Ovary (tissue), 9 donors: Measurements from ENCODE around the gene LRRC18. TPM values are rescaled to one million over a fixed set of nuclear protein-coding genes. Genes with fewer than 3 reads are reported as not detected.

ENCODE experiments used
- DNase-seq, 5 donors: peaks; one replicate each; pipeline ENCODE4 v3.0.0-alpha.2; 2019 to 2020
- H3K27ac ChIP-seq, 2 donors: fragments of 200-600 bp; one replicate each; pipeline versions ENCODE4 v1.5.1 to v1.8.0; 2019 to 2022
- H3K27me3 ChIP-seq: fragments of 200-600 bp; one replicate; pipeline ENCODE4 v1.8.0; 2022
- H3K36me3 ChIP-seq: fragments of 200-600 bp; sonication (generic); one replicate; pipeline ENCODE4 v1.5.1; 2019
- H3K4me1 ChIP-seq: one replicate; pipeline ENCODE4 v1.8.1; 2013; ENCODE audit warnings: mild to moderate bottlenecking, moderate library complexity; ENCODE audit not compliant: insufficient read depth
- H3K4me3 ChIP-seq: fragments of 200-600 bp; sonication (generic); one replicate; pipeline ENCODE4 v1.5.1; 2017
- H3K9me3 ChIP-seq, 2 donors: fragments of 200-600 bp in 1 of 2; sonication (generic) in 1 of 2; one replicate each; pipeline versions ENCODE4 v1.5.1 to v1.8.1; 2013 to 2019; ENCODE audit warnings: mild to moderate bottlenecking in 1 of 2, moderate library complexity in 1 of 2
- EP300 ChIP-seq: sonication (generic); formaldehyde crosslinking; IDR thresholded peaks from one replicate; pipeline ENCODE4 v1.6.1; 2017; ENCODE audit warnings: antibody characterized with exemption
- POLR2A ChIP-seq: fragments of 450-650 bp; IDR thresholded peaks from one replicate; pipeline ENCODE4 v1.6.1; 2017; ENCODE audit warnings: antibody characterized with exemption, mild to moderate bottlenecking, moderate library complexity
- WGBS, 3 donors: extraction: QIAGEN DNeasy Blood & Tissue Kit in 1 of 3; methylation state at CpG; one replicate each; pipeline versions ENCODE4 v1.1.5 to v1.1.7; 2013 to 2017; 5-methylcytosine and 5-hydroxymethylcytosine counted together
- intact Hi-C, 4 donors: fragments of 100-400 bp; cut with DNase I; formaldehyde crosslinking; loops; one replicate each; pipeline versions ENCODE4 v1.11.0 to v1.15.1; 2022 to 2023
- polyA plus RNA-seq, 2 donors: library from polyadenylated mRNA; stranded (reverse); fragments of 200-250 nt in 1 of 2; fragments of 350-450 nt in 1 of 2; fragmentation: Illumina TruSeq in 1 of 2; extraction: RNeasy Lipid Tissue Mini Kit (QIAGEN cat#74804) in 1 of 2; gene quantifications; one replicate each; pipeline ENCODE4 v1.2.3, GENCODE V29; 2013 to 2014
- total RNA-seq, 7 donors: library from RNA; depleted of rRNA in 2 of 7; stranded (reverse); fragments of >200 nt in 2 of 7; fragmentation: NEBNext Ultra II Directional in 3 of 7; extraction: Animal tissue kit (Norgen Biotek cat#: 25700) in 3 of 7; gene quantifications; one replicate each; pipeline versions ENCODE4 v1.1.0 to v1.2.4, GENCODE V29; 2016 to 2023
- TF ChIP-seq, protein P1 (sequence below), 3 donors: fragments of 450-650 bp in 2 of 3; fragments of 200-600 bp in 1 of 3; IDR thresholded peaks; one replicate each; pipeline versions ENCODE4 v1.5.1 to v1.8.0; 2016 to 2022; ENCODE audit warnings: antibody characterized with exemption in 3 of 3, mild to moderate bottlenecking in 1 of 3
- donor health status: DM: no; HTN: no; CAD: no; lungs with moderate emphysema.
- donor health status: DM: no; HTN: no; CAD: no.
- donor health status: Bipolar disorder and iron deficiency.
- donor health status: DM: yes; HTN: yes; CAD: no.
- donor health status: DM: no; HTN: no; CAD: no.
- donor health status: DM: yes; HTN: yes; CAD: no.

The LRRC18 gene
- total and polyA plus RNA-seq, 9 donors = 0.15 to 1.4 (median 0.22) TPM; not detected in 4

DNA sequence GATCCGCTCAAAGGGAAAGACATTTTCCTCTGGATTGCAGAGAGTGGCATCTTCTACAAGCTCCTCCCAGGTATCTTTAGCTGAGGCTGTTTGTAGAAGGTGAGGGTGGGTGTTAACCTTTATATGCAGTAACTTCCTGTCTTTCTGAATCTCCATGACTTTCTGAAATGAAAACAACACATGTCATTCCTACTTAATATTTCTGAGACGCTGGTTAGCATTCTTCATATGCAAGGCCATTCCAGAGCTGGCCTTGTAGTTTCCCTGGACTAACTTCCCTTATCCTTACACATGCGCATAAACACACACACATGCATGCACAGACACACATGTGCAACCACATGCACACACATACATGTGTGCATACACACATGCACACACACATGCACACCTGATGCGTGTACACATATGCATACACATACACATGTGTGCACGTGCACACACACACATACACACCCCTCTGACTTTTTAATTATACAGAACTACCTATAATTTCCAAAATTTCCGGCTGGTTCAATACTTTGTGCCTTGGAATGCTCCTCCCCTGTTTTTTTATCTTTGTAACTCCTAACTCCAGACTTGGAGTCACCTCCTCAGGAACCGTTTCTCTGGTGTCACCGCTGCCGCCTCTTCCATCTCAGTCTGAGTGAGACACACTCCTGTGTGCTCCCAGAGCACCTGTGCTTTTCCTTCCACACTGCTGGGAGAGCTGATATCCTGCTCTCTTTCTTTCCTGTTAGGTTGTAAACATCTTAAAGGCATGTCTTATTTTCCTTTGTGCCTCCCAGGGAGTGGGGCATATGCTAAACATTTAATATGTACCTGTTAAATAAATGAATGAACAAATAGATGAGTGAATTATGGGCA, 55.2 kb downstream of the LRRC18 start:
- no peak for DNase-seq
- H3K4me1 ChIP-seq = no peaks in the 10 kb centered on the region
- H3K36me3 ChIP-seq = no peaks in the 10 kb centered on the region
- no peak overlapping the region for H3K27ac ChIP-seq
- intact Hi-C loops = no loop called here
- H3K9me3 ChIP-seq = no peaks in the 10 kb centered on the region
- no peak for TF ChIP-seq EP300
- TF ChIP-seq, protein P1, sequence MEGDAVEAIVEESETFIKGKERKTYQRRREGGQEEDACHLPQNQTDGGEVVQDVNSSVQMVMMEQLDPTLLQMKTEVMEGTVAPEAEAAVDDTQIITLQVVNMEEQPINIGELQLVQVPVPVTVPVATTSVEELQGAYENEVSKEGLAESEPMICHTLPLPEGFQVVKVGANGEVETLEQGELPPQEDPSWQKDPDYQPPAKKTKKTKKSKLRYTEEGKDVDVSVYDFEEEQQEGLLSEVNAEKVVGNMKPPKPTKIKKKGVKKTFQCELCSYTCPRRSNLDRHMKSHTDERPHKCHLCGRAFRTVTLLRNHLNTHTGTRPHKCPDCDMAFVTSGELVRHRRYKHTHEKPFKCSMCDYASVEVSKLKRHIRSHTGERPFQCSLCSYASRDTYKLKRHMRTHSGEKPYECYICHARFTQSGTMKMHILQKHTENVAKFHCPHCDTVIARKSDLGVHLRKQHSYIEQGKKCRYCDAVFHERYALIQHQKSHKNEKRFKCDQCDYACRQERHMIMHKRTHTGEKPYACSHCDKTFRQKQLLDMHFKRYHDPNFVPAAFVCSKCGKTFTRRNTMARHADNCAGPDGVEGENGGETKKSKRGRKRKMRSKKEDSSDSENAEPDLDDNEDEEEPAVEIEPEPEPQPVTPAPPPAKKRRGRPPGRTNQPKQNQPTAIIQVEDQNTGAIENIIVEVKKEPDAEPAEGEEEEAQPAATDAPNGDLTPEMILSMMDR (IDR thresholded peaks at IDR 0.05) = no peak
- no peak for TF ChIP-seq POLR2A
- 62 to 74% (median 63%) methylated on average over 9 of the region's 9 CpGs for WGBS, 3 donors
- H3K27me3 ChIP-seq = no peaks in the 10 kb centered on the region
- no peak overlapping the region for H3K4me3 ChIP-seq

- no peak for TF ChIP-seq EP300
- TF ChIP-seq, protein P1 (IDR thresholded peaks at IDR 0.05) = no peak
- TF ChIP-seq POLR2A = no peak
- no peak for DNase-seq
- no peaks in the 10 kb centered on the region for H3K27me3 ChIP-seq
- no peaks in the 10 kb centered on the region for H3K4me1 ChIP-seq
- H3K27ac ChIP-seq = no peak overlapping the region
- intact Hi-C loops = no loop called here
- no peaks in the 10 kb centered on the region for H3K9me3 ChIP-seq
- 37 to 47% (median 39%) methylated on average over 4 of the region's 4 CpGs for WGBS, 3 donors
- no peak overlapping the region for H3K4me3 ChIP-seq
- H3K36me3 ChIP-seq = no peaks in the 10 kb centered on the region
Measured at GRCh38 chr10:48883701-48884100, 55.9 kb downstream of the LRRC18 start.

GRCh38 chr10:48882881-48883280, 56.8 kb downstream of the LRRC18 start:
- 87 to 96% (median 92%) methylated on average over 2 of the region's 2 CpGs for WGBS, 3 donors
- no peaks in the 10 kb centered on the region for H3K4me1 ChIP-seq
- no peaks in the 10 kb centered on the region for H3K36me3 ChIP-seq
- H3K27ac ChIP-seq = no peak overlapping the region
- no peaks in the 10 kb centered on the region for H3K9me3 ChIP-seq
- intact Hi-C loops = no loop called here
- TF ChIP-seq POLR2A (no peak), EP300 (no peak)
- TF ChIP-seq, protein P1 (IDR thresholded peaks at IDR 0.05) = no peak
- no peak overlapping the region for H3K4me3 ChIP-seq
- no peaks in the 10 kb centered on the region for H3K27me3 ChIP-seq
- DNase-seq = no peak

- Histone ChIP-seq H3K27me3 (no peaks in the 10 kb centered on the region), H3K9me3 (no peaks in the 10 kb centered on the region), H3K4me1 (no peaks in the 10 kb centered on the region), H3K36me3 (no peaks in the 10 kb centered on the region), H3K27ac (no peak overlapping the region), H3K4me3 (no peak overlapping the region)
- intact Hi-C loops = no loop called here
- TF ChIP-seq EP300 (no peak), POLR2A (no peak)
- DNase-seq = no peak
- 88 to 100% (median 97%) methylated on average over 1 of the region's 1 CpG for WGBS, 3 donors
Measured at GRCh38 chr10:48881937-48882336, 57.7 kb downstream of the LRRC18 start.
